Lung microvascular endothelial cell (primary cell): Measurements from ENCODE around the gene FSD2. TPM values are rescaled to one million over a fixed set of nuclear protein-coding genes. Genes with fewer than 3 reads are reported as not detected.
"Not testable (repeated sequence)": the region's sequence is repeated elsewhere in the genome, so short reads cannot be mapped to it uniquely, and the experiment has no call there.

ENCODE experiments used
- DNase-seq, 2 donors: peaks; one replicate each; pipeline versions ENCODE4 v3.0.0 to v3.0.0-alpha.2; 2010; ENCODE audit warnings: low read depth in 2 of 2
- total RNA-seq: library from RNA; depleted of rRNA; stranded (reverse); fragments of >200 nt; gene quantifications from 2 replicates; pipeline ENCODE4 v1.2.1, GENCODE V29; 2014

The FSD2 gene
- total RNA-seq, 1 donor from 2014 or later: not detected

GRCh38 chr15:82831894-82832600 is 26.2 kb upstream of the FSD2 start:
- no peak for DNase-seq

- no peak for DNase-seq
Observed at GRCh38 chr15:82830427-82831173, 24.7 kb upstream of the FSD2 start.

- DNase-seq: no peak
Observed at GRCh38 chr15:82829234-82829633, 23.4 kb upstream of the FSD2 start.

GRCh38 chr15:82828075-82828474 is 22.2 kb upstream of the FSD2 start:
- DNase-seq: no peak

GRCh38 chr15:82823049-82823448 is 17.2 kb upstream of the FSD2 start:
- no peak for DNase-seq

GRCh38 chr15:82821851-82822250 is 16.0 kb upstream of the FSD2 start:
- not testable (repeated sequence) for DNase-seq

- DNase-seq: not testable (repeated sequence)
Observed at GRCh38 chr15:82821396-82821795, 15.5 kb upstream of the FSD2 start.

- DNase-seq: no peak
Observed at GRCh38 chr15:82820128-82820527, 14.3 kb upstream of the FSD2 start.

GRCh38 chr15:82812994-82813393 is 7.1 kb upstream of the FSD2 start:
- DNase-seq: peak; percentile 25 to 67

GRCh38 chr15:82810890-82811426 is 5.1 kb upstream of the FSD2 start:
- peak; percentile 16 to 23 for DNase-seq

GRCh38 chr15:82810061-82810889 is 4.4 kb upstream of the FSD2 start:
- DNase-seq: peak; percentile 47 to 69

- DNase-seq: peak; percentile 99
Observed at GRCh38 chr15:82809308-82810060, 3.6 kb upstream of the FSD2 start, which contains the start of gene WHAMM. Gene WHAMM (plus strand): TSS chr15:82809628. CDS start chr15:82809727, 99 bp downstream.

- no peak for DNase-seq
Observed at GRCh38 chr15:82808634-82809041, 2.8 kb upstream of the FSD2 start.

GRCh38 chr15:82807920-82808633 is 2.2 kb upstream of the FSD2 start:
- DNase-seq: no peak

GRCh38 chr15:82804575-82804949 is 1.3 kb downstream of the FSD2 start:
- no peak for DNase-seq

GRCh38 chr15:82803793-82804574 is 1.9 kb downstream of the FSD2 start:
- DNase-seq: no peak

- DNase-seq: no peak
Observed at GRCh38 chr15:82802497-82802896, 3.4 kb downstream of the FSD2 start.

GRCh38 chr15:82799183-82799841 is 6.6 kb downstream of the FSD2 start:
- no peak for DNase-seq
